HCEC 1CT (cell line): ENCODE results near the gene LIN28A.
A peak's percentile ranks its signal among the peaks of the same experiment; 100 is the strongest.

Experiments
- DNase-seq: peaks from one replicate; pipeline ENCODE4 v3.0.0-alpha.2; 2017

LIN28A gene

GRCh38 chr1:26438041-26438440 is 27.4 kb downstream of the LIN28A start:
- DNase-seq = no peak

GRCh38 chr1:26440259-26440658 is 29.6 kb downstream of the LIN28A start:
- DNase-seq = no peak

GRCh38 chr1:26449868-26450267 is 39.3 kb downstream of the LIN28A start:
- DNase-seq = no peak

GRCh38 chr1:26450908-26451307 is 40.3 kb downstream of the LIN28A start:
- DNase-seq = no peak

GRCh38 chr1:26452459-26453183 is 42.0 kb downstream of the LIN28A start:
- no peak for DNase-seq

GRCh38 chr1:26459148-26459547 is 48.5 kb downstream of the LIN28A start:
- no peak for DNase-seq

- no peak for DNase-seq
These were observed 49.0 kb downstream of the LIN28A start for GRCh38 chr1:26459573-26460031.

GRCh38 chr1:26468911-26469310 is 58.3 kb downstream of the LIN28A start:
- DNase-seq = no peak

- DNase-seq = no peak
These were observed 58.9 kb downstream of the LIN28A start for GRCh38 chr1:26469558-26469957.

- no peak for DNase-seq
These were observed 60.4 kb downstream of the LIN28A start for GRCh38 chr1:26470878-26471497.

GRCh38 chr1:26471498-26472319 is 61.1 kb downstream of the LIN28A start:
- peak; percentile 71 for DNase-seq

- peak; percentile 82 for DNase-seq
These were observed 61.8 kb downstream of the LIN28A start, which contains the start of gene HMGN2 for GRCh38 chr1:26472320-26472900. TSS of gene HMGN2 (plus strand) at chr1:26472440. CDS start at chr1:26472613, 173 bp downstream.

GRCh38 chr1:26472901-26473845 is 62.6 kb downstream of the LIN28A start:
- DNase-seq = peak; percentile 91

- DNase-seq = no peak
These were observed 64.2 kb downstream of the LIN28A start for GRCh38 chr1:26474818-26475217.

- no peak for DNase-seq
These were observed 65.4 kb downstream of the LIN28A start for GRCh38 chr1:26475989-26476388.

- no peak for DNase-seq
These were observed 66.3 kb downstream of the LIN28A start for GRCh38 chr1:26476958-26477357.

- DNase-seq = peak; percentile 5
These were observed 67.0 kb downstream of the LIN28A start for GRCh38 chr1:26477446-26478152.

- DNase-seq = no peak
These were observed 67.5 kb downstream of the LIN28A start for GRCh38 chr1:26478159-26478558.

- no peak for DNase-seq
These were observed 68.4 kb downstream of the LIN28A start for GRCh38 chr1:26478988-26479387.
